GM12875 (cell line): ENCODE measurements around the gene KIAA0753.

ENCODE experiments used
- H3K4me3 ChIP-seq: one replicate; pipeline ENCODE4 v1.5.1; 2011; ENCODE audit warnings: low read depth, low read length, control low read depth
- CTCF ChIP-seq: IDR thresholded peaks from 2 replicates; pipeline ENCODE4 v1.5.1; 2011; ENCODE audit warnings: low read depth, mild to moderate bottlenecking, control low read depth, inconsistent platforms, low read length, moderate library complexity, borderline replicate concordance; ENCODE audit not compliant: insufficient read depth

The KIAA0753 gene

GRCh38 chr17:6610011-6610410 lies 30.5 kb downstream of the KIAA0753 start:
- TF ChIP-seq CTCF: no peak
- H3K4me3 ChIP-seq: no peak overlapping the region

GRCh38 chr17:6608321-6608720 lies 32.2 kb downstream of the KIAA0753 start:
- TF ChIP-seq CTCF: no peak
- no peak overlapping the region for H3K4me3 ChIP-seq

- no peak for TF ChIP-seq CTCF
- H3K4me3 ChIP-seq: no peak overlapping the region
Observed at GRCh38 chr17:6605142-6605541, 35.4 kb downstream of the KIAA0753 start.

GRCh38 chr17:6603744-6604325 lies 36.7 kb downstream of the KIAA0753 start:
- TF ChIP-seq CTCF: no peak
- no peak overlapping the region for H3K4me3 ChIP-seq

- no peak overlapping the region for H3K4me3 ChIP-seq
- TF ChIP-seq CTCF: no peak
Observed at GRCh38 chr17:6602141-6602540, 38.4 kb downstream of the KIAA0753 start.

GRCh38 chr17:6599364-6599763 lies 41.1 kb downstream of the KIAA0753 start:
- TF ChIP-seq CTCF: no peak
- no peak overlapping the region for H3K4me3 ChIP-seq

- no peak for TF ChIP-seq CTCF
- H3K4me3 ChIP-seq: no peak overlapping the region
Observed at GRCh38 chr17:6597727-6598126, 42.8 kb downstream of the KIAA0753 start.
